ENCODE measurements around the gene KCNIP4. TPM values are rescaled to one million over a fixed set of nuclear protein-coding genes. Genes with fewer than 3 reads are reported as not detected.

KCNIP4 gene
- total and polyA plus RNA-seq, 10 of the 15 experiments (the other 5 are each of a cell fraction or from before 2014, with no cell fraction given), result 0.03 to 0.23 (median 0.13) TPM; not detected in 7

- Histone ChIP-seq H2AFZ (ENCODE audit: control insufficient read depth, low read depth, low read length) (no peak overlapping the region), H3K4me3 (no peak overlapping the region), H3K79me2 (ENCODE audit: control insufficient read depth, insufficient read depth, low read length) (no peaks in the 10 kb centered on the region), H4K20me1 (ENCODE audit: control insufficient read depth, insufficient read depth) (no peaks in the 10 kb centered on the region), H3K4me2 (ENCODE audit: control insufficient read depth, insufficient read depth) (no peak overlapping the region), H3K27ac (ENCODE audit: control insufficient read depth, insufficient read depth) (no peak overlapping the region), H3K27me3 (replicated peaks in 1 of 2; ENCODE audit: control insufficient read depth in 2 of 2, insufficient read depth in 2 of 2, low read length in 1 of 2) (no peaks in the 10 kb centered on the region), H3K9ac (ENCODE audit: control insufficient read depth, insufficient read depth, low read length) (no peak overlapping the region), H3K36me3 (ENCODE audit: control insufficient read depth in 2 of 2, insufficient read depth in 2 of 2, low read length in 1 of 2) (no peaks in the 10 kb centered on the region), H3K9me3 (replicated peaks; ENCODE audit: control insufficient read depth, insufficient read depth, low read length) (no peaks in the 10 kb centered on the region), H3K4me1 (ENCODE audit: control insufficient read depth, insufficient read depth, low read length) (no peaks in the 10 kb centered on the region)
- ChIA-PET RAD21 (ENCODE audit: unreplicated experiment) (no interaction called here), CTCF (interaction anchor here (0.6 kb wide), 1 partner anchor 130 kb away, joined by 4 read pairs; no protein-coding TSS in a partner anchor), SMC1A (ENCODE audit: uncharacterized antibody, unreplicated experiment) (interaction anchor here (1.0 kb wide), 1 partner anchor 15 kb away, joined by 3 read pairs; no protein-coding TSS in a partner anchor), POLR2A (no interaction called here)
- FAIRE-seq (no peak), ATAC-seq (no peak), DNase-seq (ENCODE audit: low read depth, low spot score) (no peak)
- in situ Hi-C loops (cut with MboI) (no loop called here), intact Hi-C loops (cut with micrococcal nuclease; ENCODE audit: unreplicated experiment) (no loop called here)
- BruUV-seq (replicated peaks), result no TSS peak
- no peak for TF ChIP-seq CBX5 (IDR thresholded peaks at IDR 0.05; ENCODE audit: low read depth)
- no peak for TF ChIP-seq CEBPZ (IDR thresholded peaks at IDR 0.05; ENCODE audit: low read depth, low read length)
- no peak for TF ChIP-seq SIX5 (IDR thresholded peaks at IDR 0.05; ENCODE audit: low read depth, low read length, severe bottlenecking)
- no peak for TF ChIP-seq SRF (IDR thresholded peaks at IDR 0.05; ENCODE audit: low read depth in 2 of 2, low read length in 2 of 2)
- TF ChIP-seq ZSCAN29 (IDR thresholded peaks at IDR 0.05), result no peak
- TF ChIP-seq CHD1 (IDR thresholded peaks at IDR 0.05; ENCODE audit: low read depth, low read length), result no peak
- no peak for TF ChIP-seq TARDBP (IDR thresholded peaks at IDR 0.05; ENCODE audit: borderline replicate concordance)
- no peak for TF ChIP-seq BMI1 (IDR thresholded peaks at IDR 0.05; ENCODE audit: borderline replicate concordance)
- no peak for TF ChIP-seq HDAC2 (IDR thresholded peaks at IDR 0.05)
- no peak for TF ChIP-seq EED (IDR thresholded peaks at IDR 0.05; ENCODE audit: low read depth)
- TF ChIP-seq FOXM1 (IDR thresholded peaks at IDR 0.05; ENCODE audit: low read depth, low read length), result no peak
- TF ChIP-seq GABPA (IDR thresholded peaks at IDR 0.05; ENCODE audit: low read depth), result no peak
- no peak for TF ChIP-seq SMC3 (IDR thresholded peaks at IDR 0.05; ENCODE audit: borderline replicate concordance, low read length)
- no peak for TF ChIP-seq SUPT20H (IDR thresholded peaks at IDR 0.05; ENCODE audit: borderline replicate concordance, control insufficient read depth, low read depth, low read length)
- TF ChIP-seq IKZF1 (conservative IDR thresholded peaks at IDR 0.05), result no peak
- 100% methylated on average over 1 of the region's 1 CpG for WGBS (ENCODE audit: insufficient coverage, insufficient replicate concordance, low lambda C conversion rate, missing lambda C conversion rate)
These were observed 1046.7 kb downstream of the KCNIP4 start for GRCh38 chr4:20901851-20902250.

Measured in GM12878 (cell line).